Small intestine (tissue), 7 donors: Measurements from ENCODE around the gene PITPNC1. TPM values are rescaled to one million over a fixed set of nuclear protein-coding genes. Genes with fewer than 3 reads are reported as not detected.
"Not testable (repeated sequence)": the region's sequence is repeated elsewhere in the genome, so short reads cannot be mapped to it uniquely, and the experiment has no call there.

Source experiments
- DNase-seq, 2 donors: peaks; one replicate each; pipeline versions ENCODE4 v3.0.0 to v3.0.0-alpha.2; 2013
- FAIRE-seq: peaks from 2 replicates; lab custom pipeline; 2012; peaks lifted over from hg19 to GRCh38; lab: Jason Lieb, UNC
- H3K27ac ChIP-seq, 3 donors: one replicate each; pipeline ENCODE4 v1.5.1; 2013; ENCODE audit warnings: low read length in 2 of 3, mild to moderate bottlenecking in 2 of 3, control low read depth in 1 of 3, inconsistent platforms in 1 of 3, low read depth in 1 of 3, moderate library complexity in 1 of 3
- H3K27me3 ChIP-seq, 3 donors: one replicate each; pipeline ENCODE4 v1.6.1; 2013; ENCODE audit warnings: low read length in 3 of 3, inconsistent platforms in 1 of 3; ENCODE audit not compliant: control insufficient read depth in 3 of 3, insufficient read depth in 3 of 3
- H3K36me3 ChIP-seq, 3 donors: one replicate each; pipeline ENCODE4 v1.6.1; 2013; ENCODE audit warnings: low read length in 3 of 3, inconsistent platforms in 1 of 3, low read depth in 1 of 3, mild to moderate bottlenecking in 1 of 3, moderate library complexity in 1 of 3; ENCODE audit not compliant: control insufficient read depth in 3 of 3, insufficient read depth in 2 of 3
- H3K4me1 ChIP-seq, 3 donors: one replicate each; pipeline ENCODE4 v1.6.1; 2013; ENCODE audit warnings: low read length in 2 of 3, inconsistent platforms in 1 of 3, low read depth in 1 of 3, mild to moderate bottlenecking in 1 of 3, moderate library complexity in 1 of 3; ENCODE audit not compliant: control insufficient read depth in 3 of 3, insufficient read depth in 2 of 3
- H3K4me3 ChIP-seq, 3 donors: one replicate each; pipeline ENCODE4 v1.5.1; 2013; ENCODE audit warnings: low read length in 3 of 3, control low read depth in 1 of 3, inconsistent platforms in 1 of 3, low read depth in 1 of 3, mild to moderate bottlenecking in 1 of 3, moderate library complexity in 1 of 3
- H3K9me3 ChIP-seq, 2 donors: one replicate each; pipeline ENCODE4 v1.6.1; 2013; ENCODE audit warnings: low read depth in 1 of 2, low read length in 1 of 2; ENCODE audit not compliant: control insufficient read depth in 2 of 2, insufficient read depth in 1 of 2
- WGBS, 3 donors: extraction: QIAGEN DNeasy Blood & Tissue Kit; methylation state at CpG; one replicate each; pipeline ENCODE4 v1.1.7; 2013; 5-methylcytosine and 5-hydroxymethylcytosine counted together
- polyA plus RNA-seq, 4 donors: library from polyadenylated mRNA; stranded (reverse) in 3 of 4; unstranded in 1 of 4; fragments of 200-250 nt in 3 of 4; fragments of 120-200 nt in 1 of 4; gene quantifications; one replicate each; pipeline versions ENCODE4 v1.2.1 to v1.2.3, GENCODE V29; 2013
- donor health status: healthy with polysubstance abuse.
- donor health status: control.
- donor health status: control.
- donor health status: Bipolar disorder and iron deficiency.
- donor health status: healthy.

The PITPNC1 gene
- polyA plus RNA-seq, 4 donors: 0.67 to 11.7 (median 3.4) TPM

DNA sequence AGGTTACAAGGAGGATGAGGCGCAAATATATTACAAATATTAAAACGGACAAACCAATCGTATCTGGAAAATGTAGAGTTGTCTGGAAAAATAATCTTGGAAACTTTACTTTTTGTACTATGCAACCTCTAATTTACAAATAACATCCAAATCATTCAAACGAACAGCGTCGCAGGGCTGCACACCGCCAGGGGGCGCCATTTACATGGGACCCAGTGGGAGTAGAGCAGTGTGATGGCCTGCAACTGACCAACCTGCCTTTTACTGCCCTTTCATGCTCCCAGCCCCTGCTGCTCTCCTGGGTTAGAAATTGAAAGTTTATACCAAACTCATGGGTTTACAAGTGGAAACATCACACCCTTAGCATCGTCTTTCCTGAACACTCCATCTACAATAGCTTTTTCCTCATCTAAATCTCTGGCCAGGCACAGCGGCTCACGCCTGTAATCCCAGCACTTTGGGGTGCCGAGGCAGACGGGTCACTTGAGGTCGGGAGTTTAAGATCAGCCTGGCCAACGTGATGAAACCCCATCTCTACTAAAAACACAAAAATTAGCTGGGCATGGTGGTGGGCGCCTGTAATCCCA lies 10.0 kb downstream of the PITPNC1 start:
- H3K36me3 ChIP-seq: no peaks in the 10 kb centered on the region
- FAIRE-seq: no peak

DNA sequence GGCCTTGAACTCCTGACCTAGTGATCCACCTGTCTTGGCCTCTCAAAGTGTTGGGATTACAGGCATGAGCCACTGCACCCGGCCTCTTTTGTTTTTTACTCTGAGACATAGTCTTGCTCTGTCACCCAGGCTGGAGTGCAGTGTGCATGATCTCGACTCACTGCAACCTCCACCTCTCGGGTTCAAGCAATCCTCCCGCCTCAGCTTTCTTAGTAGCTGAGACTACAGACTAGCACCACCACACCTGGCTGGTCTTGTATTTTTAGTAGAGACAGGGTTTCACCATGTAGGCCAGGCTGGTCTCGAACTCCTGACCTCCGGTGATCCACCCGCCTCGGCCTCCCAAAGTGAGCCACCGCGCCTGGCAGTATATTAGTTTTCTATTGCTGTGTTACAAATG lies 11.5 kb downstream of the PITPNC1 start:
- not testable (repeated sequence) for H3K4me3 ChIP-seq, H3K27ac ChIP-seq, FAIRE-seq, H3K4me1 ChIP-seq, H3K27me3 ChIP-seq, DNase-seq, H3K9me3 ChIP-seq, H3K36me3 ChIP-seq
- WGBS, 3 donors: 96 to 97% (median 97%) methylated on average over 10 of the region's 10 CpGs

More for the DNA sequence above, 10.0 kb downstream of the PITPNC1 start:
- Histone ChIP-seq H3K4me1 (peaks cover 0 to 7% (median 0%) of the 10 kb centered on the region in 3 donors), H3K4me3 (no peak overlapping the region), H3K27ac (no peak overlapping the region), H3K9me3 (no peaks in the 10 kb centered on the region), H3K27me3 (no peaks in the 10 kb centered on the region)
- DNase-seq: peak; percentile 20 to 41
- WGBS, 3 donors: 60 to 66% (median 66%) methylated on average over 16 of the region's 16 CpGs

DNA sequence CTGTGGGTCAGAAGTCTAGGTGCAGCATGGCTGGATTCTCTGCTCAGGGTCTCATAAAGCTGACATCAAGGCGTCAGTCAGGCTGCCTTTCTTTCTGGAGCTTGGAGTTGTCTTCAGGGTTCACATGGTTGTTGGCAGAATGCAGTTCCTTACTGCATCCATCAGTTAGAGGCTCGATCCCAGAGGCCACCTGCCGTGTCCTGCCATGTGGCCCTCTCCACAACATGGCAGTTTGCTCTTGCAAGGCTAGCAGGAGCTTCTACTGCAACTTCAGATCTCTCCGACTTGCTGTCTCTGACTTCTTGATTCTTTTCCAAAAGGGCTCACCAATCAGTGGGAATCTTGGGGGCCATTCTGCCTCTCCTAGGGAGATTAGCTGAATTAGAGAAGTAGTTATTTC lies 11.9 kb downstream of the PITPNC1 start:
- no peaks in the 10 kb centered on the region for H3K27me3 ChIP-seq
- H3K27ac ChIP-seq: no peak overlapping the region
- no peaks in the 10 kb centered on the region for H3K9me3 ChIP-seq
- no peak for FAIRE-seq
- DNase-seq: no peak
- H3K36me3 ChIP-seq: no peaks in the 10 kb centered on the region
- H3K4me1 ChIP-seq: peaks cover 0 to 7% (median 0%) of the 10 kb centered on the region in 3 donors
- no peak overlapping the region for H3K4me3 ChIP-seq
- WGBS, 3 donors: 79 to 93% (median 87%) methylated on average over 4 of the region's 4 CpGs

DNA sequence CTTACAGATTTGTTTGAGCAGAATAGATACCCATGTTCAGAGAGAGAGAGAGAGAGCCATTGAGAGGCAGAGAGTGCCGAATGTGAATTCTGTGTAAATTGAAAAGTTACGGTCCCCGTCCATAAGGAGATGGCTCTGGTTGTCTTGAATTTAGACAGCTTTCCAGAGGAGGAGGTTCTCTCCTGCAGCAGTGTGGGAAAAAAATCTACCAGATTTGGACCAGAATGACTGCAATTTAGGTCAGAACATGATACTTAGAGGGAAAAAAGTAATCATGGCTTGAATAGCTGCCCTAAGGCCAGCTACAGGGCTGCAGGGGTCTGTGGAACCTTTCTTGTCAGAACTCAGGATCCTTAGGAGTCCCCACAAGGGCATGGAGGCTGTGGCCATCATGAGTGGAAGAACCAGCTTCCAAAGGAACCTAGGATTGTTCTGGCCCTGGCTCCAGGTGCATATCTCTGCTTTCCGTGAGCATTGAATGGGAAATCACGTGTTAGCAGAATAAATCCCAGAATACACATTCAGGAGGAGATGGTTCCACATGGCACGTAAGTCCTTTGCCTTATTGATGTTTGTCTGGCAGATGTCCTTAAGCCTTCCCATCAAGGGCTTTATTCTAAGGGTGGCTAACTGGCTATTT lies 13.0 kb downstream of the PITPNC1 start:
- FAIRE-seq (no peak), DNase-seq (no peak)
- no peaks in the 10 kb centered on the region for H3K9me3 ChIP-seq
- peaks cover 0 to 7% (median 0%) of the 10 kb centered on the region in 3 donors for H3K4me1 ChIP-seq
- 71 to 75% (median 71%) methylated on average over 6 of the region's 6 CpGs for WGBS, 3 donors
- peak overlapping the region in 2 of 3 donors; percentile 62 to 77 for H3K27ac ChIP-seq
- H3K36me3 ChIP-seq: no peaks in the 10 kb centered on the region
- H3K4me3 ChIP-seq: no peak overlapping the region
- no peaks in the 10 kb centered on the region for H3K27me3 ChIP-seq

DNA sequence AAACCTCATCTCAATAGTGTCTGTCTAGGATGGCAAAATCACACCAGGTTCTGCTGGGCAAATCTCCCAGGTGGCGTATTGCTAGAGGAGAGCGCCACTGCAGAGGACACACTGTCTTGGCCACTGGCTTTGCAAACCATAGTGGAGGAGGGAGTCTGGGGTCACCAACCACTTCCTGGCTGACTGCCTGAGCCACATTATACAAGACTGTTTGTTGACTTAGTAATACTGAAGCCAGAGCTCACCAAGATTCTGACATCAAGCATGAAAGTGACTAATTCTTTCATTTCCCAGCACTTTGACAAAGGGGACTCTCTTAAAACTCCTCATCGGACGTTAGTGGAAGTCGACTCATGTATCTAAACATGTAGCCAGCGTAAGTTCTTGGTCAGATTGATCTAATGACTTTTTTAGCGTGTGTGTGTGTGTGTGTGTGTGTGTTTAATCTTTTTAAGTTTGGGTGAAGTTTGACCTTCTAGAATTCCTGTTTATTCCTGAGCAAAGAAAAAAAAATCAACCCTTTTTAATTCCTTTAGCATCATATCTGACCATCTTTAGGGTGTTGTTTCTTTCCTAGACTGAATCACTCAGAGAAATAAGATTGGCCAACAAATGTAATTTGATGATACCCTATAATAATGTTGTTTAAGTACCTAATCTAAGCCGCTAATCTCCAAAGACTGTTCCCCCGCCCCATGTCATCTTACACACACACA lies 13.7 kb downstream of the PITPNC1 start:
- Histone ChIP-seq H3K36me3 (no peaks in the 10 kb centered on the region), H3K4me3 (no peak overlapping the region), H3K27ac (peak overlapping the region in 2 of 3 donors; percentile 62 to 77), H3K4me1 (peaks cover 0 to 7% (median 0%) of the 10 kb centered on the region in 3 donors), H3K27me3 (no peaks in the 10 kb centered on the region), H3K9me3 (no peaks in the 10 kb centered on the region)
- FAIRE-seq: no peak
- peak; percentile 24 to 56 for DNase-seq
- 42 to 60% (median 43%) methylated on average over 9 of the region's 9 CpGs for WGBS, 3 donors

DNA sequence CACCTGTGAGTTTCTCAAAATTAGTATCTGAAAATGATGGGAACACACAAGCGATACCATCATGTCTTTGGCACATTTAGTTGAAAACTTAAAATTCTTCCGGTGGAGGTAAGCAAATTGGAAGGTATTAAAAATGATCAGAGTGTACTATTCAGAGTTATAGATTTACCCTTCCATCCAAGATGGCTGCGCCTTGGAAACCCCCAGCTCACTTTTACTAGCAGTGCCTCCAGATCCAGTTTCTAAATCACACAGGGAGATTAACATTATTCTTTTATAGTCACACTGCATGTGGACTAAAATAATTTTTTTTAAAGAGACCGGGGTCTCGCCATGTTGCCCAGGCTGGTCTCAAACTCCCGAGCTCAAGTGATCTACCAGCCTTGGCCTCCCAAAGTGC lies 15.0 kb downstream of the PITPNC1 start:
- no peak overlapping the region for H3K4me3 ChIP-seq
- DNase-seq: no peak
- peaks cover 0 to 5% (median 0%) of the 10 kb centered on the region in 3 donors for H3K4me1 ChIP-seq
- no peaks in the 10 kb centered on the region for H3K9me3 ChIP-seq
- H3K27me3 ChIP-seq: no peaks in the 10 kb centered on the region
- H3K27ac ChIP-seq: no peak overlapping the region
- FAIRE-seq: no peak
- no peaks in the 10 kb centered on the region for H3K36me3 ChIP-seq
- 78 to 93% (median 93%) methylated on average over 6 of the region's 6 CpGs for WGBS, 3 donors

DNA sequence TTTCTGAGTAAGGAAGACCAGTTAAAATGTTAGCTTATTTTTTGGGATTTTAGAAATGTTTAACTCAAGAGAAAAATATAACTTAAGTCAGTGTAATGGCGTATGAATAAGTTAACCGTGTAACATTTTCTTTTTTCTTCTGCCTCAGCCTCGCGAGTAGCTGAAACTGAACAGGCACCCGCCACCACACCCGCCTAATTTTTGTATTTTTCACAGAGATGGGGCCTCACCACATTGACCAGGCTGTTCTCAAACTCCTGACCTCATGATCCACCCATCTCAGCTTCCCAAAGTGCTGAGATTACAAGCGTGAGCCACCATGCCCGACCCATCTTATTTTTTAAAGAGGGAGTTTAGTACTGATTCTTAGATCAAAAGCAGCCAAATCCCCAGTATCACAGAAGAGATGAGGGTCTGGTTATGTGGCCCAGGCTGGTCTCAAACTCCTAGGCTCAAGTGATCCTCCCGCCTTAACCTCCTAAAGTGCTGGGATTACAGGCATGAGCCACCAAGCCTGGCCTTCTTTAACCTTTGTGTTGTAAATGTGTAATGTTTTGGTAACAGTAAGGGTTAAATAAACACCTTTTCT lies 16.8 kb downstream of the PITPNC1 start:
- H3K4me1 ChIP-seq: peaks cover 0 to 5% (median 0%) of the 10 kb centered on the region in 3 donors
- FAIRE-seq (no peak), DNase-seq (no peak)
- no peak overlapping the region for H3K27ac ChIP-seq
- peaks cover 0 to 5% of the 10 kb centered on the region in 2 donors for H3K9me3 ChIP-seq
- no peaks in the 10 kb centered on the region for H3K27me3 ChIP-seq
- no peak overlapping the region for H3K4me3 ChIP-seq
- no peaks in the 10 kb centered on the region for H3K36me3 ChIP-seq
- 79 to 97% (median 92%) methylated on average over 9 of the region's 9 CpGs for WGBS, 3 donors

DNA sequence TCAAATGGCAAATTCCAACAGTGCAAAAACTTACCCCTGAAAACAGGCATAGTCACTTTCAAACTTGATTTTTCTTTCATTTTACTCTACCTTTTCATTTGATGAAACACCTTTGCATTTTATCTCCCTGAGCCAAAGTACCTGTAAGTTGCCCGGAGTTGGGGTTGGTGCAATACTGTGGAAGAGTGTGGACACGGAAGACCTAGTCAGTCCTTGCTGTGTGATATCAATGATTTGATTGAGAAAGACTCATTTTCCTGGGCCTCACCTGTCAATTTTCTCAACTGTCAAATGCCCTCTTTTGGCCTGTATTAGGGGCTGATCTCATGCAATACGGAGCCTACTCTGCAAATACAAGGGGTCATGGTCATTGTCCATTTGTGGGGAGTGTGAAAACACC lies 22.6 kb downstream of the PITPNC1 start:
- 71 to 91% (median 77%) methylated on average over 3 of the region's 3 CpGs for WGBS, 3 donors
- peak overlapping the region in 1 of 3 donors; percentile 17 for H3K27ac ChIP-seq

More for the DNA sequence above, 22.6 kb downstream of the PITPNC1 start:
- no peak for DNase-seq
- H3K9me3 ChIP-seq: peaks cover 0 to 5% of the 10 kb centered on the region in 2 donors
- H3K27me3 ChIP-seq: no peaks in the 10 kb centered on the region
- FAIRE-seq: no peak
- H3K4me3 ChIP-seq: no peak overlapping the region
- H3K4me1 ChIP-seq: peaks cover 0 to 9% (median 0%) of the 10 kb centered on the region in 3 donors
- no peaks in the 10 kb centered on the region for H3K36me3 ChIP-seq
